ENCODE measurements around the gene PITX3. TPM values are rescaled to one million over a fixed set of nuclear protein-coding genes. Genes with fewer than 3 reads are reported as not detected.

PITX3 gene
- total and polyA plus RNA-seq, 10 of the 15 experiments (the other 5 are each of a cell fraction or from before 2014, with no cell fraction given), result not detected

GRCh38 chr10:102231357-102232318, 9.7 kb downstream of the PITX3 start (continued):
- TF ChIP-seq ZBTB33 (IDR thresholded peaks at IDR 0.05), result no peak
- TF ChIP-seq CREB1 (IDR thresholded peaks at IDR 0.05; ENCODE audit: low read depth), result no peak
- no peak for TF ChIP-seq SUPT20H (IDR thresholded peaks at IDR 0.05; ENCODE audit: borderline replicate concordance, control insufficient read depth, low read depth, low read length)
- TF ChIP-seq YY1 (IDR thresholded peaks at IDR 0.05; ENCODE audit: low read depth, low read length), result peak; percentile 44; the same call in 1 of the 2 replicates
- TF ChIP-seq FOXK2 (IDR thresholded peaks at IDR 0.05), result no peak
- TF ChIP-seq PAX8 (IDR thresholded peaks at IDR 0.05), result no peak
- TF ChIP-seq, protein P1, sequence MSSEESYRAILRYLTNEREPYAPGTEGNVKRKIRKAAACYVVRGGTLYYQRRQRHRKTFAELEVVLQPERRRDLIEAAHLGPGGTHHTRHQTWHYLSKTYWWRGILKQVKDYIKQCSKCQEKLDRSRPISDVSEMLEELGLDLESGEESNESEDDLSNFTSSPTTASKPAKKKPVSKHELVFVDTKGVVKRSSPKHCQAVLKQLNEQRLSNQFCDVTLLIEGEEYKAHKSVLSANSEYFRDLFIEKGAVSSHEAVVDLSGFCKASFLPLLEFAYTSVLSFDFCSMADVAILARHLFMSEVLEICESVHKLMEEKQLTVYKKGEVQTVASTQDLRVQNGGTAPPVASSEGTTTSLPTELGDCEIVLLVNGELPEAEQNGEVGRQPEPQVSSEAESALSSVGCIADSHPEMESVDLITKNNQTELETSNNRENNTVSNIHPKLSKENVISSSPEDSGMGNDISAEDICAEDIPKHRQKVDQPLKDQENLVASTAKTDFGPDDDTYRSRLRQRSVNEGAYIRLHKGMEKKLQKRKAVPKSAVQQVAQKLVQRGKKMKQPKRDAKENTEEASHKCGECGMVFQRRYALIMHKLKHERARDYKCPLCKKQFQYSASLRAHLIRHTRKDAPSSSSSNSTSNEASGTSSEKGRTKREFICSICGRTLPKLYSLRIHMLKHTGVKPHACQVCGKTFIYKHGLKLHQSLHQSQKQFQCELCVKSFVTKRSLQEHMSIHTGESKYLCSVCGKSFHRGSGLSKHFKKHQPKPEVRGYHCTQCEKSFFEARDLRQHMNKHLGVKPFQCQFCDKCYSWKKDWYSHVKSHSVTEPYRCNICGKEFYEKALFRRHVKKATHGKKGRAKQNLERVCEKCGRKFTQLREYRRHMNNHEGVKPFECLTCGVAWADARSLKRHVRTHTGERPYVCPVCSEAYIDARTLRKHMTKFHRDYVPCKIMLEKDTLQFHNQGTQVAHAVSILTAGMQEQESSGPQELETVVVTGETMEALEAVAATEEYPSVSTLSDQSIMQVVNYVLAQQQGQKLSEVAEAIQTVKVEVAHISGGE (CRISPR knock-in tag; IDR thresholded peaks at IDR 0.05), result no peak
- TF ChIP-seq RAD51 (IDR thresholded peaks at IDR 0.05), result no peak
- TF ChIP-seq, protein P2, sequence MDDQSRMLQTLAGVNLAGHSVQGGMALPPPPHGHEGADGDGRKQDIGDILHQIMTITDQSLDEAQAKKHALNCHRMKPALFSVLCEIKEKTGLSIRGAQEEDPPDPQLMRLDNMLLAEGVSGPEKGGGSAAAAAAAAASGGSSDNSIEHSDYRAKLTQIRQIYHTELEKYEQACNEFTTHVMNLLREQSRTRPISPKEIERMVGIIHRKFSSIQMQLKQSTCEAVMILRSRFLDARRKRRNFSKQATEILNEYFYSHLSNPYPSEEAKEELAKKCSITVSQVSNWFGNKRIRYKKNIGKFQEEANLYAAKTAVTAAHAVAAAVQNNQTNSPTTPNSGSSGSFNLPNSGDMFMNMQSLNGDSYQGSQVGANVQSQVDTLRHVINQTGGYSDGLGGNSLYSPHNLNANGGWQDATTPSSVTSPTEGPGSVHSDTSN (IDR thresholded peaks at IDR 0.05; ENCODE audit: insufficient replicate concordance, low read depth, low read length), result no peak
- TF ChIP-seq DPF2 (IDR thresholded peaks at IDR 0.05), result 0 out of 2 replicates have a peak, but pooled peaks have one; percentile 18
- peak; percentile 41; the same call in 1 of the 2 replicates for TF ChIP-seq FOXM1 (IDR thresholded peaks at IDR 0.05; ENCODE audit: low read depth, low read length)
- no peak for TF ChIP-seq MAX (IDR thresholded peaks at IDR 0.05; ENCODE audit: low read depth, low read length)
- TF ChIP-seq, protein P3, sequence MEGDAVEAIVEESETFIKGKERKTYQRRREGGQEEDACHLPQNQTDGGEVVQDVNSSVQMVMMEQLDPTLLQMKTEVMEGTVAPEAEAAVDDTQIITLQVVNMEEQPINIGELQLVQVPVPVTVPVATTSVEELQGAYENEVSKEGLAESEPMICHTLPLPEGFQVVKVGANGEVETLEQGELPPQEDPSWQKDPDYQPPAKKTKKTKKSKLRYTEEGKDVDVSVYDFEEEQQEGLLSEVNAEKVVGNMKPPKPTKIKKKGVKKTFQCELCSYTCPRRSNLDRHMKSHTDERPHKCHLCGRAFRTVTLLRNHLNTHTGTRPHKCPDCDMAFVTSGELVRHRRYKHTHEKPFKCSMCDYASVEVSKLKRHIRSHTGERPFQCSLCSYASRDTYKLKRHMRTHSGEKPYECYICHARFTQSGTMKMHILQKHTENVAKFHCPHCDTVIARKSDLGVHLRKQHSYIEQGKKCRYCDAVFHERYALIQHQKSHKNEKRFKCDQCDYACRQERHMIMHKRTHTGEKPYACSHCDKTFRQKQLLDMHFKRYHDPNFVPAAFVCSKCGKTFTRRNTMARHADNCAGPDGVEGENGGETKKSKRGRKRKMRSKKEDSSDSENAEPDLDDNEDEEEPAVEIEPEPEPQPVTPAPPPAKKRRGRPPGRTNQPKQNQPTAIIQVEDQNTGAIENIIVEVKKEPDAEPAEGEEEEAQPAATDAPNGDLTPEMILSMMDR (IDR thresholded peaks at IDR 0.05 in 2 of 3, conservative IDR thresholded peaks at IDR 0.05 in 1 of 3; ENCODE audit: control insufficient read depth in 2 of 3, extremely low read depth in 1 of 3, insufficient read depth in 1 of 3, low read depth in 3 of 3, low read length in 3 of 3), result peak; percentile 76 to 90 (median 80)
- peak; percentile 14 for TF ChIP-seq IKZF1 (conservative IDR thresholded peaks at IDR 0.05)
- TF ChIP-seq RAD21 (IDR thresholded peaks at IDR 0.05; ENCODE audit: insufficient read depth, low read depth, low read length), result peak; percentile 55; the same call in 1 of the 2 replicates
- no peak for TF ChIP-seq ZBED1 (IDR thresholded peaks at IDR 0.05; ENCODE audit: borderline replicate concordance)
- no peak for TF ChIP-seq SKIL (IDR thresholded peaks at IDR 0.05; ENCODE audit: low read depth, poor library complexity, severe bottlenecking)

All from GM12878 (cell line).